Measurements from ENCODE around the gene HOOK1. TPM values are rescaled to one million over a fixed set of nuclear protein-coding genes. Genes with fewer than 3 reads are reported as not detected.

HOOK1 gene
- total and polyA plus RNA-seq, 2 experiments from 2014 or later: 27.4 to 27.6 TPM

DNA sequence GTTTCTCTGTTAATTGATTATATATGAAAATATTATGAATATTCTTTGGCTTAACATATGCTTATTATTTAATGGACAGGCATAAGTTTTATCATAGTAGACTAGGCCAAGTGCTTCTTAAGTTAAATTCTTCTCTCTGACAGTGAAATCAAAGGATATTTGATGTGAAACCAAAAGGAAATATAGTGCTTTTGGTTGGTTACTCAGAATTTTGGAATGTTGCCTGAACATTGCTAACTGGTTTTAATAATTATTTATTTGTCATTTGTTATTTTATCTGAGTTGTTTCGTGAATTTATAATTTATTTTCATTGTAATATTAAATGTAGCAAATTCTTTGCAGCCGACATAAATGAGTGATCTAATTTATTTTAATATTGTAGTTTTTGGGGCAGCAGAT lies 18.3 kb downstream of the HOOK1 start (continued):
- TF ChIP-seq, protein P1, sequence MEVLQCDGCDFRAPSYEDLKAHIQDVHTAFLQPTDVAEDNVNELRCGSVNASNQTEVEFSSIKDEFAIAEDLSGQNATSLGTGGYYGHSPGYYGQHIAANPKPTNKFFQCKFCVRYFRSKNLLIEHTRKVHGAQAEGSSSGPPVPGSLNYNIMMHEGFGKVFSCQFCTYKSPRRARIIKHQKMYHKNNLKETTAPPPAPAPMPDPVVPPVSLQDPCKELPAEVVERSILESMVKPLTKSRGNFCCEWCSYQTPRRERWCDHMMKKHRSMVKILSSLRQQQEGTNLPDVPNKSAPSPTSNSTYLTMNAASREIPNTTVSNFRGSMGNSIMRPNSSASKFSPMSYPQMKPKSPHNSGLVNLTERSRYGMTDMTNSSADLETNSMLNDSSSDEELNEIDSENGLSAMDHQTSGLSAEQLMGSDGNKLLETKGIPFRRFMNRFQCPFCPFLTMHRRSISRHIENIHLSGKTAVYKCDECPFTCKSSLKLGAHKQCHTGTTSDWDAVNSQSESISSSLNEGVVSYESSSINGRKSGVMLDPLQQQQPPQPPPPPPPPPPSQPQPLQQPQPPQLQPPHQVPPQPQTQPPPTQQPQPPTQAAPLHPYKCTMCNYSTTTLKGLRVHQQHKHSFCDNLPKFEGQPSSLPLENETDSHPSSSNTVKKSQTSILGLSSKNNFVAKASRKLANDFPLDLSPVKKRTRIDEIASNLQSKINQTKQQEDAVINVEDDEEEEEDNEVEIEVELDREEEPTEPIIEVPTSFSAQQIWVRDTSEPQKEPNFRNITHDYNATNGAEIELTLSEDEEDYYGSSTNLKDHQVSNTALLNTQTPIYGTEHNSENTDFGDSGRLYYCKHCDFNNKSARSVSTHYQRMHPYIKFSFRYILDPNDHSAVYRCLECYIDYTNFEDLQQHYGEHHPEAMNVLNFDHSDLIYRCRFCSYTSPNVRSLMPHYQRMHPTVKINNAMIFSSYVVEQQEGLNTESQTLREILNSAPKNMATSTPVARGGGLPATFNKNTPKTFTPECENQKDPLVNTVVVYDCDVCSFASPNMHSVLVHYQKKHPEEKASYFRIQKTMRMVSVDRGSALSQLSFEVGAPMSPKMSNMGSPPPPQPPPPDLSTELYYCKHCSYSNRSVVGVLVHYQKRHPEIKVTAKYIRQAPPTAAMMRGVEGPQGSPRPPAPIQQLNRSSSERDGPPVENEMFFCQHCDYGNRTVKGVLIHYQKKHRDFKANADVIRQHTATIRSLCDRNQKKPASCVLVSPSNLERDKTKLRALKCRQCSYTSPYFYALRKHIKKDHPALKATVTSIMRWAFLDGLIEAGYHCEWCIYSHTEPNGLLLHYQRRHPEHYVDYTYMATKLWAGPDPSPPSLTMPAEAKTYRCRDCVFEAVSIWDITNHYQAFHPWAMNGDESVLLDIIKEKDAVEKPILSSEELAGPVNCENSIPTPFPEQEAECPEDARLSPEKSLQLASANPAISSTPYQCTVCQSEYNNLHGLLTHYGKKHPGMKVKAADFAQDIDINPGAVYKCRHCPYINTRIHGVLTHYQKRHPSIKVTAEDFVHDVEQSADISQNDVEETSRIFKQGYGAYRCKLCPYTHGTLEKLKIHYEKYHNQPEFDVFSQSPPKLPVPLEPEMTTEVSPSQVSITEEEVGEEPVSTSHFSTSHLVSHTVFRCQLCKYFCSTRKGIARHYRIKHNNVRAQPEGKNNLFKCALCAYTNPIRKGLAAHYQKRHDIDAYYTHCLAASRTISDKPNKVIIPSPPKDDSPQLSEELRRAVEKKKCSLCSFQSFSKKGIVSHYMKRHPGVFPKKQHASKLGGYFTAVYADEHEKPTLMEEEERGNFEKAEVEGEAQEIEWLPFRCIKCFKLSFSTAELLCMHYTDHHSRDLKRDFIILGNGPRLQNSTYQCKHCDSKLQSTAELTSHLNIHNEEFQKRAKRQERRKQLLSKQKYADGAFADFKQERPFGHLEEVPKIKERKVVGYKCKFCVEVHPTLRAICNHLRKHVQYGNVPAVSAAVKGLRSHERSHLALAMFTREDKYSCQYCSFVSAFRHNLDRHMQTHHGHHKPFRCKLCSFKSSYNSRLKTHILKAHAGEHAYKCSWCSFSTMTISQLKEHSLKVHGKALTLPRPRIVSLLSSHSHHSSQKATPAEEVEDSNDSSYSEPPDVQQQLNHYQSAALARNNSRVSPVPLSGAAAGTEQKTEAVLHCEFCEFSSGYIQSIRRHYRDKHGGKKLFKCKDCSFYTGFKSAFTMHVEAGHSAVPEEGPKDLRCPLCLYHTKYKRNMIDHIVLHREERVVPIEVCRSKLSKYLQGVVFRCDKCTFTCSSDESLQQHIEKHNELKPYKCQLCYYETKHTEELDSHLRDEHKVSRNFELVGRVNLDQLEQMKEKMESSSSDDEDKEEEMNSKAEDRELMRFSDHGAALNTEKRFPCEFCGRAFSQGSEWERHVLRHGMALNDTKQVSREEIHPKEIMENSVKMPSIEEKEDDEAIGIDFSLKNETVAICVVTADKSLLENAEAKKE (CRISPR knock-in tag; IDR thresholded peaks at IDR 0.05): no peak
- TF ChIP-seq, protein P2, sequence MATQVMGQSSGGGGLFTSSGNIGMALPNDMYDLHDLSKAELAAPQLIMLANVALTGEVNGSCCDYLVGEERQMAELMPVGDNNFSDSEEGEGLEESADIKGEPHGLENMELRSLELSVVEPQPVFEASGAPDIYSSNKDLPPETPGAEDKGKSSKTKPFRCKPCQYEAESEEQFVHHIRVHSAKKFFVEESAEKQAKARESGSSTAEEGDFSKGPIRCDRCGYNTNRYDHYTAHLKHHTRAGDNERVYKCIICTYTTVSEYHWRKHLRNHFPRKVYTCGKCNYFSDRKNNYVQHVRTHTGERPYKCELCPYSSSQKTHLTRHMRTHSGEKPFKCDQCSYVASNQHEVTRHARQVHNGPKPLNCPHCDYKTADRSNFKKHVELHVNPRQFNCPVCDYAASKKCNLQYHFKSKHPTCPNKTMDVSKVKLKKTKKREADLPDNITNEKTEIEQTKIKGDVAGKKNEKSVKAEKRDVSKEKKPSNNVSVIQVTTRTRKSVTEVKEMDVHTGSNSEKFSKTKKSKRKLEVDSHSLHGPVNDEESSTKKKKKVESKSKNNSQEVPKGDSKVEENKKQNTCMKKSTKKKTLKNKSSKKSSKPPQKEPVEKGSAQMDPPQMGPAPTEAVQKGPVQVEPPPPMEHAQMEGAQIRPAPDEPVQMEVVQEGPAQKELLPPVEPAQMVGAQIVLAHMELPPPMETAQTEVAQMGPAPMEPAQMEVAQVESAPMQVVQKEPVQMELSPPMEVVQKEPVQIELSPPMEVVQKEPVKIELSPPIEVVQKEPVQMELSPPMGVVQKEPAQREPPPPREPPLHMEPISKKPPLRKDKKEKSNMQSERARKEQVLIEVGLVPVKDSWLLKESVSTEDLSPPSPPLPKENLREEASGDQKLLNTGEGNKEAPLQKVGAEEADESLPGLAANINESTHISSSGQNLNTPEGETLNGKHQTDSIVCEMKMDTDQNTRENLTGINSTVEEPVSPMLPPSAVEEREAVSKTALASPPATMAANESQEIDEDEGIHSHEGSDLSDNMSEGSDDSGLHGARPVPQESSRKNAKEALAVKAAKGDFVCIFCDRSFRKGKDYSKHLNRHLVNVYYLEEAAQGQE (IDR thresholded peaks at IDR 0.05; ENCODE audit: unreplicated experiment): no peak
- TF ChIP-seq EZH2 (IDR thresholded peaks at IDR 0.05; ENCODE audit: low read depth, unreplicated experiment): no peak
- TF ChIP-seq, protein P3, sequence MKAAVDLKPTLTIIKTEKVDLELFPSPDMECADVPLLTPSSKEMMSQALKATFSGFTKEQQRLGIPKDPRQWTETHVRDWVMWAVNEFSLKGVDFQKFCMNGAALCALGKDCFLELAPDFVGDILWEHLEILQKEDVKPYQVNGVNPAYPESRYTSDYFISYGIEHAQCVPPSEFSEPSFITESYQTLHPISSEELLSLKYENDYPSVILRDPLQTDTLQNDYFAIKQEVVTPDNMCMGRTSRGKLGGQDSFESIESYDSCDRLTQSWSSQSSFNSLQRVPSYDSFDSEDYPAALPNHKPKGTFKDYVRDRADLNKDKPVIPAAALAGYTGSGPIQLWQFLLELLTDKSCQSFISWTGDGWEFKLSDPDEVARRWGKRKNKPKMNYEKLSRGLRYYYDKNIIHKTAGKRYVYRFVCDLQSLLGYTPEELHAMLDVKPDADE (IDR thresholded peaks at IDR 0.05): no peak
- no peak for TF ChIP-seq ZNF114 (CRISPR knock-in tag; IDR thresholded peaks at IDR 0.05)
- no peak for TF ChIP-seq EZH2phosphoT487 (IDR thresholded peaks at IDR 0.05; ENCODE audit: unreplicated experiment)

Data from GM23338 (cell line).